ENCODE data around the gene KCTD18. TPM values are rescaled to one million over a fixed set of nuclear protein-coding genes. Genes with fewer than 3 reads are reported as not detected.

Gene KCTD18
- polyA plus RNA-seq, 1 of the 3 experiments (the other 2 are of a cell fraction), result 8.0 TPM

- TF ChIP-seq REST (IDR thresholded peaks at IDR 0.05; ENCODE audit: low read depth, low read length), result no peak
- TF ChIP-seq ELF1 (IDR thresholded peaks at IDR 0.05), result no peak
Measured at GRCh38 chr2:200450288-200450687, 59.6 kb downstream of the KCTD18 start (continued).

- Histone ChIP-seq H3F3A (replicated peaks; ENCODE audit: insufficient read depth) (peaks cover 9% of the 10 kb centered on the region), H3K9ac (no peak overlapping the region), H3K27ac (ENCODE audit: low read depth in 2 of 2, low read length in 1 of 2) (no peak overlapping the region), H3K9me3 (no peaks in the 10 kb centered on the region), H3K4me2 (no peak overlapping the region), H3K9me2 (no peaks in the 10 kb centered on the region), H3K4me1 (ENCODE audit: control insufficient read depth in 1 of 2, insufficient read depth in 2 of 2, low read depth in 1 of 2, low read length in 1 of 2) (peaks cover 0 to 8% of the 10 kb centered on the region in 2 experiments; a peak in 1 of 4 replicates), H3K27me3 (ENCODE audit: insufficient read depth) (no peaks in the 10 kb centered on the region), H2AFZ (ENCODE audit: low read depth) (no peak overlapping the region), H3K4me3 (ENCODE audit: low read depth in 2 of 2, low read length in 1 of 2) (no peak overlapping the region), H4K20me1 (ENCODE audit: insufficient read depth) (no peaks in the 10 kb centered on the region), H3K79me2 (ENCODE audit: insufficient read depth) (no peaks in the 10 kb centered on the region; the same call in 1 of the 2 replicates), H3K36me3 (replicated peaks in 1 of 2; ENCODE audit: control insufficient read depth in 1 of 2, insufficient read depth in 2 of 2, low read length in 1 of 2) (peaks cover 13 to 54% of the 10 kb centered on the region in 2 experiments)
- no peak for DNase-seq
- CTCF ChIA-PET, result interaction anchor here (1.0 to 1.4 kb wide), 3 partner anchors 17 to 475 kb away, joined by 3 to 4 read pairs (median 3); no protein-coding TSS in a partner anchor
- 100% methylated on average over 4 of the region's 4 CpGs for WGBS (ENCODE audit: low lambda C conversion rate)
- TF ChIP-seq REST (IDR thresholded peaks at IDR 0.05; ENCODE audit: low read depth, low read length) (no peak), RXRA (IDR thresholded peaks at IDR 0.05; ENCODE audit: borderline replicate concordance, low read depth) (no peak), GATA2 (CRISPR knock-in tag; IDR thresholded peaks at IDR 0.05) (no peak), MAX (IDR thresholded peaks at IDR 0.05; ENCODE audit: low read depth) (no peak), CTCF (IDR thresholded peaks at IDR 0.05) (no peak), MXI1 (IDR thresholded peaks at IDR 0.05; ENCODE audit: low read depth, low read length) (no peak), RCOR1 (IDR thresholded peaks at IDR 0.05; ENCODE audit: low read length) (no peak), ELF1 (IDR thresholded peaks at IDR 0.05) (no peak)
- POLR2A ChIA-PET, result no interaction called here
Measured at GRCh38 chr2:200449149-200449548, 60.7 kb downstream of the KCTD18 start.

Data from SK-N-SH (cell line).